Astrocyte (in vitro differentiated cells and primary cell): ENCODE measurements around the gene KCNAB1.

ENCODE experiments used
- CTCF ChIP-seq: IDR thresholded peaks from 2 replicates; pipeline ENCODE4 v1.5.1; 2011; ENCODE audit warnings: low read depth, mild to moderate bottlenecking, inconsistent platforms, low read length, moderate library complexity; ENCODE audit not compliant: insufficient read depth
- EZH2 ChIP-seq: IDR thresholded peaks from 2 replicates; pipeline ENCODE4 v1.6.1; 2012; ENCODE audit warnings: mild to moderate bottlenecking, low read length, inconsistent platforms; ENCODE audit not compliant: insufficient read depth

DNA sequence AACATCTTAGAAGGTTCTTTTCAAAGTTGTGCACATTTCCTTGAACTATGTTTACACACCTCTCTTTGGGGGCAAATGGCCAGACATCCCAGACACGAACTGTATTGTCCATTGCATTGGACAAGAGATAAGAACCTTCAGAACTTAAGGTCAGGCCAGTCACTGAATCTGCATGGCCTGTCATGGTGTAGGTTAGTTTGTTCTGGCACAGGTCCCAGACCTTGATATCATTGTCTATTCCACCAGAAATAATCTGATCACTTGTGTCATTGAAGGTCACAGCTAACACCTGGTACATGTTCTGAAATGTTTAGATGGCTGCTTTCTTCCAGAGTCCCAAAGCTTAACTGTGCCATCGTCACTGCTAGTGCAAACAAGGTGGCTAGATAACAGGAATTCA, 55.7 kb downstream of the KCNAB1 start:
- no peak for TF ChIP-seq CTCF
- no peak for TF ChIP-seq EZH2
